Kidney glomerular epithelial cell (primary cell): ENCODE measurements around the gene GJB4.
"Not testable (repeated sequence)": the region's sequence is repeated elsewhere in the genome, so short reads cannot be mapped to it uniquely, and the experiment has no call there.

ENCODE experiments used
- DNase-seq: peaks from one replicate; lab custom pipeline; 2025; lab: John Stamatoyannopoulos, UW

The GJB4 gene

GRCh38 chr1:34746785-34747637 lies 12.5 kb upstream of the GJB4 start:
- no peak for DNase-seq

GRCh38 chr1:34747638-34747941 lies 11.9 kb upstream of the GJB4 start:
- no peak for DNase-seq

- no peak for DNase-seq
Observed at GRCh38 chr1:34749992-34750391, 9.5 kb upstream of the GJB4 start.

GRCh38 chr1:34750610-34751009 lies 8.9 kb upstream of the GJB4 start:
- DNase-seq: no peak

- no peak for DNase-seq
Observed at GRCh38 chr1:34753163-34753562, 6.4 kb upstream of the GJB4 start.

- DNase-seq: no peak
Observed at GRCh38 chr1:34754964-34755637, 4.4 kb upstream of the GJB4 start, which contains the start of gene GJB5. Gene GJB5, plus strand, starts transcription at chr1:34755047. Its CDS starts 2,284 bp downstream, at chr1:34757331.

GRCh38 chr1:34755961-34756360 lies 3.6 kb upstream of the GJB4 start:
- no peak for DNase-seq

GRCh38 chr1:34757386-34757785 lies 2.2 kb upstream of the GJB4 start:
- DNase-seq: no peak

GRCh38 chr1:34758751-34759150 lies 789 bp upstream of the GJB4 start:
- peak; percentile 77 for DNase-seq

- no peak for DNase-seq
Observed at GRCh38 chr1:34761176-34761761, 1.7 kb downstream of the GJB4 start.

GRCh38 chr1:34761776-34762307 lies 2.3 kb downstream of the GJB4 start:
- DNase-seq: no peak

GRCh38 chr1:34762474-34763141 lies 3.1 kb downstream of the GJB4 start:
- DNase-seq: no peak

- peak; percentile 65 for DNase-seq
Observed at GRCh38 chr1:34763142-34763781, 3.7 kb downstream of the GJB4 start.

- no peak for DNase-seq
Observed at GRCh38 chr1:34768856-34769255, 9.3 kb downstream of the GJB4 start.

GRCh38 chr1:34770891-34771504 lies 11.5 kb downstream of the GJB4 start:
- DNase-seq: no peak

GRCh38 chr1:34771573-34772371 lies 12.2 kb downstream of the GJB4 start:
- DNase-seq: no peak

GRCh38 chr1:34773114-34773513 lies 13.6 kb downstream of the GJB4 start:
- not testable (repeated sequence) for DNase-seq

- DNase-seq: no peak
Observed at GRCh38 chr1:34774957-34775356, 15.4 kb downstream of the GJB4 start.

- no peak for DNase-seq
Observed at GRCh38 chr1:34776911-34777310, 17.4 kb downstream of the GJB4 start.

GRCh38 chr1:34777519-34778321 lies 18.2 kb downstream of the GJB4 start:
- no peak for DNase-seq
